ENCODE results near the gene TIAL1.
"Not testable (repeated sequence)": the region's sequence is repeated elsewhere in the genome, so short reads cannot be mapped to it uniquely, and the experiment has no call there.

DNA sequence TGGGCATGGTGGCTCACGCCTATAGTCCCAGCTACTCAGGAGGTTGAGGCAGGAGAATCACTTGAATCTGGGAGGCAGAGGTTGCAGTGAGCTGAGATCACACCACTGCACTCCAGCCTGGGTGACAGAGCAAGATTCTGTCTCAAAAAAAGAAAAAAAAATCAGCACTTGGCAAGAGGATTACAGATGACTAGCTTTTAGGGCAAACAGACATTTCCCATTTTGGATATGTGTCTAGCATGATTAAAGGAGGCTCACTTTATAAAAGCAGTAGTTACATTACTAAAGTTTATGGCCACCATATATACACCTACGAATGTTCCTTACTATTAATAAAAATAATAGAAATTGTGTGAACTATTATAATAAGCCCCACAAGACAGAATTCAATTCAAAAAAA, 40.7 kb downstream of the TIAL1 start:
- not testable (repeated sequence) for TF ChIP-seq POLR2A (IDR thresholded peaks at IDR 0.05)
- TF ChIP-seq, protein P1, sequence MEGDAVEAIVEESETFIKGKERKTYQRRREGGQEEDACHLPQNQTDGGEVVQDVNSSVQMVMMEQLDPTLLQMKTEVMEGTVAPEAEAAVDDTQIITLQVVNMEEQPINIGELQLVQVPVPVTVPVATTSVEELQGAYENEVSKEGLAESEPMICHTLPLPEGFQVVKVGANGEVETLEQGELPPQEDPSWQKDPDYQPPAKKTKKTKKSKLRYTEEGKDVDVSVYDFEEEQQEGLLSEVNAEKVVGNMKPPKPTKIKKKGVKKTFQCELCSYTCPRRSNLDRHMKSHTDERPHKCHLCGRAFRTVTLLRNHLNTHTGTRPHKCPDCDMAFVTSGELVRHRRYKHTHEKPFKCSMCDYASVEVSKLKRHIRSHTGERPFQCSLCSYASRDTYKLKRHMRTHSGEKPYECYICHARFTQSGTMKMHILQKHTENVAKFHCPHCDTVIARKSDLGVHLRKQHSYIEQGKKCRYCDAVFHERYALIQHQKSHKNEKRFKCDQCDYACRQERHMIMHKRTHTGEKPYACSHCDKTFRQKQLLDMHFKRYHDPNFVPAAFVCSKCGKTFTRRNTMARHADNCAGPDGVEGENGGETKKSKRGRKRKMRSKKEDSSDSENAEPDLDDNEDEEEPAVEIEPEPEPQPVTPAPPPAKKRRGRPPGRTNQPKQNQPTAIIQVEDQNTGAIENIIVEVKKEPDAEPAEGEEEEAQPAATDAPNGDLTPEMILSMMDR (IDR thresholded peaks at IDR 0.05), result not testable (repeated sequence)

All from testis (tissue), 2 donors.